IPS-NIHi7 (cell line): Measurements from ENCODE around the gene HHAT.

Source experiments
- DNase-seq: peaks from one replicate; pipeline ENCODE4 v3.0.0; 2012; ENCODE audit warnings: mixed read lengths; ENCODE audit errors: extremely low spot score

HHAT gene

DNA sequence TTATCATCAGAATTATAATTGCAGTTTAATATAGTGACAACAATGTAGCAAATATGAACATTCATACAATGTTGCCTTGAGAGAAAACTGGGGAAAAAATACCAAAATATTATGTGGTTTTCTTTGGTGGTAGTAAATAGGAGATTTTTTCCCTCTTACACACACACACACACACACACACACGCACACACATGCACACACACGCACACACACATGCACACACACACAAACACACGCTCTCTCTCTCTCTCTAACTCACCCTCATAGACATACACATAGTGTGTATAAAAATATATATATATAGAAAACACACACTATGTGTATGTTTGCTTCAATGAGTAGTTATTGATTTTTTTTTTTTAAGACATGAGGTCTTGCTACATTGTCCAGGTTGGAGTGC is 211.6 kb downstream of the HHAT start:
- no peak for DNase-seq

GRCh38 chr1:210541680-210542358 is 213.1 kb downstream of the HHAT start:
- DNase-seq, result peak; percentile 55

DNA sequence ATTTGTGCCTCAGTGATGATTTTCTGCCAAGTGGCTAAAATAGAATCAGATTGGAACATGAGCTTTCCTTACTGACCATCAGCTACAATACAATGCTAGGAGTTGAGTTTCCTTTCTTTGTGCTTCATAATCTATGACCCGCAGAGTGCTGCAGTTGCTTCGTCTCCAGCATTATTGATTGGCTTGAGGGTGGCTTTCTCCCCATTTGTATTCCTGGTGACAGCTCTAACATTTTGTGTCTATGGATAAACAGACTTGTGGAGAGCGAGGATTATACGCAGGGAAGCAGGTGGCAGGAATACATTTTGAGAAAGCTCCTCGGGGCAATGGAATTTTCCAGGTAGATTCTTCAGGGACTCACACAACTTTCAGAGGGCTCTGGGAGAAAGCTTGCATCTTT is 223.2 kb downstream of the HHAT start:
- DNase-seq, result no peak

- no peak for DNase-seq
Measured at GRCh38 chr1:210553711-210554110, 225.0 kb downstream of the HHAT start.

- DNase-seq, result no peak
Measured at GRCh38 chr1:210554382-210554781, 225.7 kb downstream of the HHAT start.

DNA sequence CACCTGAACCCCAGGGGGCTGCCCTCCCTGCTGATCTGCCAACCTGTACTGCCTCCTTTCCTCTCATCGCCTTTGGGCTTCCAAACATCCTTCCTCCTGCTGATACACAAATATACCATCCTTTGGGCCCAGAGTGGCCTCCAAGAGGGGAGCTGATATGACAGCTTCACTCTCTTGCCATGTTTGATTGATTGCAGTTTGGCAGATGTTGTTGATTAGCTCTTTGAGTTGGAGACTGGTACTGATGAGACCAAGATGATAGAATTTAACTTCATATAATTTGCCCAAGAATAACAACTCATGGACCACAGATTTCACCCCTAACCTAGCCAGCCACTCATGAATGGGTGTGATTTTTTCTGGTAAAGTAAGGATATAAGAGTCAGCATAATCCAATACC is 227.8 kb downstream of the HHAT start:
- no peak for DNase-seq

DNA sequence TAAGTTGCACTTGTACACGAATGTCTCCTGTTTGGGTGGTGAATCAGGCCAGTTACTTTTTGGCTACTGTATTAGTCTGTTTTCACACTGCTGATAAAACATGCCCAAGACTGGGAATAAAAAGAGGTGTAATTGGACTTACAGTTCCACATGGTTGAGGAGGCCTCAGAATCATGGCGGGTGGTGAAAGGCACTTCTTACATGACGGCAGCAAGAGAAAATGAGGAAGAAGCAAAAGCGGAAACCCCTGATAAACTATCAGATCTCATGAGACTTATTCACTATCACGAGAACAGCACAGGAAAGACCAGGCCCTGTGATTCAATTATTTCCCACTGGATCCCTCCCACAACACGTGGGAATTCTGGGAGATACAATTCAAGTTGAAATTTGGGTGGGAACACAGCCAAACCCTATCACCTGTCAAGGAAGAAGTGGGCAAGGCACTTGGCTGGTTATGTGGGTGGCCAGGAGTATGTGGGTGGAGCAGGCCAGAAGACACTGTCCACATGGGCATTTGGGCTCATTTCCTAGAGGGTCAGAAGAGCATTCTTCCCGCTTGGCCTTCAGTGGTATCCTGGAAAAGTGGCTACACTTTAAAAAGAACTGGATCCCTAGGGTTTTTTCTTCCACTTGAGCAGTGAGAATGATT is 228.8 kb downstream of the HHAT start:
- DNase-seq, result no peak

GRCh38 chr1:210558302-210558701 is 229.6 kb downstream of the HHAT start:
- DNase-seq, result no peak

- no peak for DNase-seq
Measured at GRCh38 chr1:210565306-210565705, 236.6 kb downstream of the HHAT start.

GRCh38 chr1:210568631-210569030 is 239.9 kb downstream of the HHAT start:
- no peak for DNase-seq

- no peak for DNase-seq
Measured at GRCh38 chr1:210570116-210570515, 241.4 kb downstream of the HHAT start.

DNA sequence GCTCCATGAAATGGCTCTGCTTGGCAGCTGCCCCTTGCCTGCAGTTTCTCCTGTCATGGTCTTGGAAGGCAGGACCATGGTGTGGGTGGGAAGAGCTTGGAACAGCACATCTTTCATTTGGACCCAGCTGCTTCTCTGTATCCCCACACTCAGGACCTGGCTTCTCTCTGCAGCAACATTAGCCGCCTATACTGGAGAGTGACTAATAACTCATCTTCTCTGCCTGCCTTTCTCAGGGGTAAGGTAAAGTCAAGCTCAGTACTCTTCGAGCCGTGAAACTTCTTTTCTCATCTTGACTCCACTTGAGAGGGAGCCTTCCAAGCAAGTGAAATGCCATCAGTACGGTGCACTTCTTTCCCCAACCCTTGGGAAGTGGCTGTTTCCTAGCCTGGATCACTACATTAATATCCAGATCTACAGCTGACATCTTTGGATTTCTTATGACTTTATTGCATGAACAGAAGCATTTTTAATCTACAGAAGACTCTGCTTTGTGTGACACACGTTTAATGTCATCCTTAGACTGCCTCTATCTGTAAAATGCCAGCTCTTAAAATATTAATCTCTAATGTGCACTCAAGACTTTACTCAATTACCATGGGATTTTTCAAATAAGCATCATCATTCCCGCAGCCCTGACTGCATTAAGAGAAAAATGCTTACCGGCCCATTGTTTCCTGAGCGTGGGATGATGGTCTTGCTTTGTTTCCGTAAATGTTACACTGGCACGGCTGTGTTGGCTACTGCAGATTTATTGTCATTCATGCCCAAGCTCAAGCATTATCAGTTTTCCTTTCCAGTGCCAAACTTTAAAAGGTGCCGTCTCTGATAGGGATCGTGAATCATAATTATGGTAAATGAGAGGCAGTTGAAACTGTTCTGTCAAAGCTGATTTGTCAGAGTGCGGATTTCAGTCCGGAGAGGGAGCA is 242.9 kb downstream of the HHAT start:
- DNase-seq, result no peak

DNA sequence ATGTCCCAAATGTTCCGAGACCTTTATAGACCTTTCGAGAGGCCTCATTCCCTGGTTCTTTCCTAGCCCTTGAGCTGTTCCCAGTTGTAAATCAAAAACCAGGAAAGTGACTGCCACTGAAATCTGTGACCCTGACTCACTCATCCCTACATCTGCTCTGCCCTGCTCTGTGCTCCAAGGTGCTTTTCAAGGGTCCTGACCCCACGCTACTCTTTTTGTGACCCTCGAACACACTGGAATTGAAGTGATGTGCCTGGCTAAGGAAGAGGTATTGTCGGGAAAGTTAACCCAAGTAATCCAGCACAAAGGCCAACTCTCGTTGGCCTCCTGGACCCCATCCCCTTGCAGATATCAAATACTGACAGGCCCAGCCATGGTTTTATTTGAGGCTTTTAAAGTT is 244.4 kb downstream of the HHAT start:
- DNase-seq, result no peak

- peak; percentile 10 for DNase-seq
Measured at GRCh38 chr1:210582205-210582970, 253.7 kb downstream of the HHAT start.

- peak; percentile 88 for DNase-seq
Measured at GRCh38 chr1:210584439-210585113, 255.9 kb downstream of the HHAT start.

GRCh38 chr1:210586771-210587170 is 258.1 kb downstream of the HHAT start:
- no peak for DNase-seq

DNA sequence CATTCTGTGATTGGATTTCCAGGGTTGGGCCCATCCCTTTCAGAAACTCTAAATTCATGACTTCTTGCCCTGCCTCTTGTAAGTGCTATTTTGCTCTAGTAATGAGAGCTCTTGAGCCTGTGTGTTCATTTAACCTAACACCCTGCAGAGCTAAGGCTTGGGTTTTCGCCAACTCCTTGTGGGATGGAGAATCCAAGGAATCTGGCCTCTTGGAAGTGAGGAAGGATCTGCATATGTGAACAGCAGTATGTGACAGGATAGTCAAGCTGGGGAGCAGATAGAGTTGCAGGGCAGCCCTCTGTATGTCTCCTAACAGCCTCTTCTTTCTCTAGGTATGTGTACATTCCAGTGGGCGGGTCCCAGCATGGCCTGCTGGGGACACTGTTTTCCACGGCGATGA is 258.9 kb downstream of the HHAT start:
- DNase-seq, result no peak

DNA sequence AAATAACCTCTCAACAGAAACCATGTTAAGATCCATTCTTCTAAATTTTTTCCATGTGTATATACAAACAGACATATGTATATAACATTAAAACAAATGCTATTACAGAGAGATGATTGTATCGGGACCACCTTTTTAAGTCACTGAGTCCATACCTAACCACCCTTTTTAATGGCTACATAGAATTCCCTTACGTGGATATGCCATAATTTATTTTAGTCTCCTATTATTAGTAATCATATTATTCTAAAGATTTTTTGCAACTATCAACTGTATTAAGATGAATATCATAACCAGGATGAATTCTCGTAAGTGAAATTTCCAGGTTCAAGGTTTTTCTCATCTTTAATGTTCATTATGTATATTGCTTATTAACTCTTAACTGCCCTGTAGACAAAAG is 259.7 kb downstream of the HHAT start:
- no peak for DNase-seq

GRCh38 chr1:210588946-210589345 is 260.2 kb downstream of the HHAT start:
- no peak for DNase-seq

DNA sequence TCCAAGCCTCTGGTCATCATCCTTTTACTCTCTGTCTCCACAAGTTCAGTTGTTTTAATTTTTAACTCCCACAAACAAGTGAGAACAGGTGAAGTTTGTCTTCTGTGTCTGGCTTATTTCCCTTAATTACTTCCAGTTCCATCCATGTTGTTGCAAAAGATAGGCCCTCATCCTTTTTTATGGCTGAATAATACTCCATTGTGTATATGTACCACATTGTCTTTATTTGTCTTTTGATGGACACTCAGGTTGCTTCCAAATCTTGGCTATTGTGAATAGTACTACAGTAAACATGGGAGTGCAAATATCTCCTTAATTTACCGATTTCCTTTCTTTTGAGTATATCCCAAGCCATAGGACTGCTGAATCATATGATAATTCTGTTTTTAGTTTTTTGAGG is 262.5 kb downstream of the HHAT start:
- DNase-seq, result no peak

GRCh38 chr1:210594605-210595004 is 265.9 kb downstream of the HHAT start:
- DNase-seq, result no peak
